Body of pancreas (tissue), 4 donors: ENCODE data around the gene HS1BP3. TPM values are rescaled to one million over a fixed set of nuclear protein-coding genes. Genes with fewer than 3 reads are reported as not detected.

Experiments
- ATAC-seq: fragments of 150-250 bp; one replicate; pipeline ENCODE4 v1.9.1; 2016
- DNase-seq, 4 donors: peaks; one replicate each; pipeline ENCODE4 v3.0.0-alpha.2; 2019
- H3K27ac ChIP-seq, 4 donors: fragments of 200-600 bp; sonication (generic); 1 replicate in 3 of 4; 2 replicates in 1 of 4; pipeline versions ENCODE4 v1.5.1 to v1.6.1; 2016 to 2019; ENCODE audit warnings: mild to moderate bottlenecking in 1 of 4, mixed read lengths in 1 of 4, moderate library complexity in 1 of 4
- H3K27me3 ChIP-seq, 2 donors: fragments of 200-600 bp; sonication (generic); one replicate each; pipeline ENCODE4 v1.6.0; 2016; ENCODE audit warnings: mild to moderate bottlenecking in 1 of 2
- H3K36me3 ChIP-seq, 2 donors: fragments of 200-600 bp; sonication (generic); replicated peaks in 1 of 2; 2 replicates each; pipeline ENCODE4 v1.5.1; 2016; ENCODE audit warnings: low read depth in 2 of 2; ENCODE audit not compliant: insufficient read depth in 1 of 2
- H3K4me1 ChIP-seq: fragments of 200-600 bp; sonication (generic); one replicate; pipeline ENCODE4 v1.6.0; 2016
- H3K4me3 ChIP-seq, 2 donors: fragments of 200-600 bp; sonication (generic); 1 replicate in 1 of 2; 2 replicates in 1 of 2; pipeline ENCODE4 v1.5.1; 2016 to 2019
- H3K9me3 ChIP-seq, 3 donors: fragments of 200-600 bp; sonication (generic); 1 replicate in 2 of 3; 2 replicates in 1 of 3; pipeline ENCODE4 v1.5.1; 2016
- POLR2A ChIP-seq, 3 donors: fragments of 450-650 bp; IDR thresholded peaks; one replicate each; pipeline ENCODE4 v1.6.1; 2016; ENCODE audit warnings: antibody characterized with exemption in 3 of 3, mild to moderate bottlenecking in 2 of 3
- WGBS, 2 donors: methylation state at CpG; one replicate each; pipeline ENCODE4 v1.1.5; 2017; 5-methylcytosine and 5-hydroxymethylcytosine counted together
- intact Hi-C: fragments of 100-400 bp; cut with DNase I; formaldehyde crosslinking; loops from one replicate; pipeline ENCODE4 v1.15.1; 2023
- total RNA-seq, 2 donors: library from RNA; depleted of rRNA; stranded (reverse); fragments of >200 nt; gene quantifications; one replicate each; pipeline ENCODE4 v1.1.0, GENCODE V29; 2016
- TF ChIP-seq, protein P1 (sequence below), 7 experiments: fragments of 450-650 bp in 4 of 7; fragments of 200-600 bp in 3 of 7; sonication (generic) in 3 of 7; IDR thresholded peaks; one replicate each; pipeline ENCODE4 v1.5.1; 2016 to 2019; ENCODE audit warnings: antibody characterized with exemption in 7 of 7

The HS1BP3 gene
- total RNA-seq, 2 donors from 2014 or later: 21.1 to 23.1 TPM

DNA sequence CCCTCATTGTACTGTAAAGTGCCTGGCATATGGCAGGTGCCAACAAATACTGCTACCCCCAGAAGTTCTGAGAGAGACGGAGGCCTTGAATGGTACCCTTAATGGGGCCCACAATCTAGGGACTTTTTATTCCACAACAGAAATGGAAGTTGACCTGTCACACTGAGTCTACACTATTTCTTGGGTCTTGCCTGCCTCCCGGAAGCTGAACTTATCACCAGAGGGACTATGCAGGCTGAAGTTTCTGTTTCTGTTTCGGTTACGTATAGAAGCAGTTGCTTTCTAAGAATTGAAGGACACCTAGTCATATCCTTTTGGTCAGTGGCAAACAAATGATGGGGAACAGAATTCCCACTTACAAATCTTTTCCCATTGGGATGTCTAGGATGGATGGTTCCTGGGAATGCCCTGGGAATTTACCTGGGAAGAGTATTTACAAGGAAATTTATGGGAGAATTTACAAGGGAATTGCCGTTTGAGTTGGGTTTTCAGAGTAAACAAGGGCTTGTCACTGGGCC lies 74.2 kb downstream of the HS1BP3 start:
- intact Hi-C loops: no loop called here
- H3K27me3 ChIP-seq: no peaks in the 10 kb centered on the region
- ATAC-seq (no peak), DNase-seq (no peak)
- H3K4me1 ChIP-seq: peaks cover 20% of the 10 kb centered on the region
- WGBS, 2 donors: 75 to 82% methylated on average over 5 of the region's 5 CpGs
- no peaks in the 10 kb centered on the region for H3K9me3 ChIP-seq
- H3K27ac ChIP-seq: no peak overlapping the region
- TF ChIP-seq, protein P1, sequence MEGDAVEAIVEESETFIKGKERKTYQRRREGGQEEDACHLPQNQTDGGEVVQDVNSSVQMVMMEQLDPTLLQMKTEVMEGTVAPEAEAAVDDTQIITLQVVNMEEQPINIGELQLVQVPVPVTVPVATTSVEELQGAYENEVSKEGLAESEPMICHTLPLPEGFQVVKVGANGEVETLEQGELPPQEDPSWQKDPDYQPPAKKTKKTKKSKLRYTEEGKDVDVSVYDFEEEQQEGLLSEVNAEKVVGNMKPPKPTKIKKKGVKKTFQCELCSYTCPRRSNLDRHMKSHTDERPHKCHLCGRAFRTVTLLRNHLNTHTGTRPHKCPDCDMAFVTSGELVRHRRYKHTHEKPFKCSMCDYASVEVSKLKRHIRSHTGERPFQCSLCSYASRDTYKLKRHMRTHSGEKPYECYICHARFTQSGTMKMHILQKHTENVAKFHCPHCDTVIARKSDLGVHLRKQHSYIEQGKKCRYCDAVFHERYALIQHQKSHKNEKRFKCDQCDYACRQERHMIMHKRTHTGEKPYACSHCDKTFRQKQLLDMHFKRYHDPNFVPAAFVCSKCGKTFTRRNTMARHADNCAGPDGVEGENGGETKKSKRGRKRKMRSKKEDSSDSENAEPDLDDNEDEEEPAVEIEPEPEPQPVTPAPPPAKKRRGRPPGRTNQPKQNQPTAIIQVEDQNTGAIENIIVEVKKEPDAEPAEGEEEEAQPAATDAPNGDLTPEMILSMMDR (IDR thresholded peaks at IDR 0.05): no peak
- no peak for TF ChIP-seq POLR2A (IDR thresholded peaks at IDR 0.05)
- H3K36me3 ChIP-seq: no peaks in the 10 kb centered on the region
- H3K4me3 ChIP-seq: no peak overlapping the region

DNA sequence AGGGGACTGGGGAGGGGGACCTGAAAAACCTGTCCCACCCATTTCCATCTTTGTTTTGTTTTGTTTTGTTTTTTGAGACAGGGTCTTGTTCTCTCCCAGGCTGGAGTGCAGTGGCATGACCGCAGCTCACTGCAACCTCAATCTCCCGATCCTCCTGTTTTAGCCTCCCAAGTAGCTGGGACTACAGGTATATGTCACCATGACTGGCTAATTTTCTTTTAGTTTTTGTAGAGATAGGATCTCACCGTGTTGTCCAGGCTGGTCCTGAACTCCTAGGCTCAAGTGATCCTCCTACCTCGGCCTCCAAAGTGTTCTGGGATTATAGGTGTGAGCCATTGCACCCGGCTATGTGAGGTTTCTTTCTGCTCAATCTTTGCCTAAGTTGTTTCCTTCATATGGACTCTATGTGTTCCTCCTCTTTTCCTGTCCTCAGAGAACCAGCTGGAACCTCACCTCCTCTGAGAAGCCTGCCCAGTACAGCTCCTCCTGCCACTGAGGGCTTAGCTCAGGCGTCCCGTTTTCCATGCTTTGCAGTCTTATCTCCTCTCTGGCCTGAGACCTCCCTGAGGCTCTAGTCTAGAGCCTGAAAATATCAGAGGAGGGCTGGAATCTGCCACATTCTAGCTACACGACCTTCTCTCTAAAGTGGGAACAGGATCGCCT lies 74.8 kb downstream of the HS1BP3 start:
- no peak for ATAC-seq
- no peak overlapping the region for H3K27ac ChIP-seq
- TF ChIP-seq POLR2A (IDR thresholded peaks at IDR 0.05): no peak
- TF ChIP-seq, protein P1 (IDR thresholded peaks at IDR 0.05): no peak

DNA sequence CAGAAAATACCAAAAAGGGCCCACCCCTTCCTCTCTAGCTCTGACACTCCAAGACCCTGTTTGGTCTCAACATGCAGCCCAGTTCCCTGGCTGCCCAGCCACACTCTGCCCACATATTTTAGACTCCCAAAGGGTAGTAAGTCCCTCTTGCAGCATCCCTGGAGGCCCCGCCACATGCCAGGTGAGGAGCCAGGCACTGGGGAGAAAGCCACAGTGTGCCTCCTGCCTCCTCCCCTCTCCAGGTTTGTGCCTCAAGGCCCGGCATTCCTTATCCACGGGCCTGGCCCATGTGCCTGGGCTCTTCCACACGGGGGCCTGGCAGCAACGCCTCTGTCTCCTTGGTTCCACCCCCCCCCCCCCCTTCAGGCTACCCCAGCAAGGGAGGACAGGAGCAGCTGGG lies 75.5 kb downstream of the HS1BP3 start:
- intact Hi-C loops: no loop called here
- no peaks in the 10 kb centered on the region for H3K36me3 ChIP-seq

More for the DNA sequence above, 74.8 kb downstream of the HS1BP3 start:
- Histone ChIP-seq H3K36me3 (no peaks in the 10 kb centered on the region), H3K4me3 (no peak overlapping the region), H3K9me3 (no peaks in the 10 kb centered on the region), H3K4me1 (peaks cover 20% of the 10 kb centered on the region), H3K27me3 (no peaks in the 10 kb centered on the region)
- intact Hi-C loops: no loop called here
- no peak for DNase-seq
- 86% methylated on average over 9 of the region's 9 CpGs for WGBS, 2 donors

DNA sequence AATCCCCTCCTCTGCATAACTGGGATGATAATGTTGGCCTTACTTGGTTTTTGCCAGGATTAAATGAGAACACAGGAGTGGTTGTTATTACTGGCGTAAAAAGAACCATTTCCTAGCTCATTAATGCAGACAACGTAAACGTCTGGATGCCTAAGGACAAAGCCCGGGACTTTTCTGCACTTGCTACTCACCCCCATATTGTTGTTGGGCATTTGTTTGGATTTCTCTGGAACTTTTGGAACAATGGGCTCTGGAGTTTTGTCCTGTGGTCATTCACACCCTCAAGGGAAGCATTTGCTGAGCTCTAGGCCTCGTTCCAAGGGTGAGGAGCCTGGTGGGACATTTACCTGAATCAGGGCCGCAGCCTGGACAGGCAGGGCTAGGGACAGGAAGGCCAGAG lies 76.0 kb downstream of the HS1BP3 start:
- DNase-seq (no peak), ATAC-seq (no peak)
- Histone ChIP-seq H3K27me3 (no peaks in the 10 kb centered on the region), H3K9me3 (no peaks in the 10 kb centered on the region), H3K36me3 (no peaks in the 10 kb centered on the region), H3K4me1 (peaks cover 18% of the 10 kb centered on the region), H3K27ac (no peak overlapping the region), H3K4me3 (no peak overlapping the region)
- TF ChIP-seq POLR2A (IDR thresholded peaks at IDR 0.05): no peak
- TF ChIP-seq, protein P1 (IDR thresholded peaks at IDR 0.05): no peak
- WGBS, 2 donors: 83 to 87% methylated on average over 5 to 6 of the region's 6 CpGs
- intact Hi-C loops: no loop called here

More for the DNA sequence above, 75.5 kb downstream of the HS1BP3 start:
- Histone ChIP-seq H3K9me3 (no peaks in the 10 kb centered on the region), H3K4me3 (no peak overlapping the region), H3K27ac (no peak overlapping the region), H3K4me1 (peaks cover 20% of the 10 kb centered on the region), H3K27me3 (no peaks in the 10 kb centered on the region)
- no peak for TF ChIP-seq POLR2A (IDR thresholded peaks at IDR 0.05)
- ATAC-seq (no peak), DNase-seq (no peak)
- WGBS, 2 donors: 71 to 74% methylated on average over 5 of the region's 5 CpGs

DNA sequence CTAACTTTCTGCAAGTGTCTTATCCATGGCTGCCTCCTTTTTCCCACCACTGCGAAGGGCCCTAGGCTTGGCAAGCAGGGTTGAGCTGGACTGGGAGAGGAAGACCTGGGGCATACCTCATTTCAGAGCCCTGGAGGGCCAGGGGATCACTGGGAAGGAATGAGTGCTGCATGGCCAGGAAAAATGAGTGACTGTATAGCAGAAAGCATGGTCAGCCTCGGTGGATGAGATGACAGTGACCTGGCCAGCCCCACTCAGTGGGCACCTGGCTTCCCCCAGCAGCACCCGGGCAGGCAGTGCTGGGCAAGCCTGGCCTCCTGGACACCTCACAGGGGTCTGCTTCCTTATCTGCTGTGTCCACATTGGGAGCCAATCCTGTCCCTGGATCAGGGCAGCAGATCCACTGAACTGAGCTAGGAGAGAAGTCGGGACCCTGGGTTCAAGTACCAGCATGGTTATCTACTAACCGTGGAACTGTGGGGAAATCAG lies 76.4 kb downstream of the HS1BP3 start:
- Histone ChIP-seq H3K4me3 (no peak overlapping the region), H3K4me1 (peaks cover 13% of the 10 kb centered on the region), H3K9me3 (no peaks in the 10 kb centered on the region), H3K36me3 (no peaks in the 10 kb centered on the region), H3K27ac (no peak overlapping the region), H3K27me3 (no peaks in the 10 kb centered on the region)
- TF ChIP-seq POLR2A (IDR thresholded peaks at IDR 0.05): no peak
- TF ChIP-seq, protein P1 (IDR thresholded peaks at IDR 0.05): no peak
- DNase-seq (no peak), ATAC-seq (no peak)
- intact Hi-C loops: no loop called here
- WGBS, 2 donors: 85 to 89% methylated on average over 4 to 5 of the region's 5 CpGs
